Midbrain (tissue), 1 donor: ENCODE measurements around the gene CLDN14.

Source experiments
- DNase-seq: peaks from one replicate; lab custom pipeline; 2025; lab: John Stamatoyannopoulos, UW

Gene CLDN14

DNA sequence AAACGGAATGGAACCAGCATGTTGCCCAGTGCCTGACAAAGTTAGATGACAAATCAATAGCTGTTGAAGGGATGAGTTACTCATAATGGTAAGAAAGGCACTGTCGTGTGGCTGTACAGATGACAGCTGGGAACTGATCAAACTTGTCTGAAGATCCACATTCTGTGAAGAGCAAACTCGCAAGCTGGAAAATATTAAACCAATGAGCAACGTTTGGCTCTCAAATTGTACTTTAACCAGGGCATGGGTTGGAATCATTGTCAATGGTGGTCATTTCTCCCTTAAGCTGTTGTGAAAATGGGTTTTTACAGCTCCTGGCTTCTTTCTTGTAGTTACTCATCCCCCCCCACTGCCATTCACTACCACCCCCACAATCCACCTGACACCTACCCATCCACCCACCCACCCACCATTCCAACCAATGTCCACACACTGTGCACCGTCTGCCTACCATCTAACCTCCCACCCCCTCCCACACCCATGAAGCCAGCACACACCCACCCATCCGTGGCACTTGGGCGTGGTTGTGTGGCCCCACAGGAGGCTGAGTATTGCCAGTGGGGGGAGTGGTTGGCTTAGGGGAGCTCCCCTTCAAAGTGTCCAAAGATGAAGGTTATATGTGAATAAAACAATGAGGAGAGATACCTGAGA lies 46.7 kb downstream of the CLDN14 start:
- no peak for DNase-seq

DNA sequence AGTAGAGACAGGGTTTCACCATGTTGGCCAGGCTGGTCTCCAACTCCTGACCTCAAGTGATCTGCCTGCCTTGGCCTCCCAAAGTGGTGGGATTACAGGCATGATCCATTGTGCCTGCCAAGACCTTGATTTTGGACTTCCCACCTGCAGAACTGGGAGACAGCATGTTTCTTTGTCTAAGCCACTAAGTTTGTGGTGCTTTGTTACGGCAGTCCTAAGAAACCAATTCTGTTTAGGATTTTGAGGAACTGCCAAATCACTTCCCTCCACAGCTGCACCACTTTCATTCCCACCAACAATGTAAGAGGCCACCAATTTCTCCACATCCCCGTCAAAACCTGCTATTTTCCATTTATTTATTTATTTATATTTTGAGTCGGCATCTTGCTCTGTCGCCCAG lies 48.7 kb downstream of the CLDN14 start:
- DNase-seq, result no peak

- no peak for DNase-seq
Observed at GRCh38 chr21:36430841-36431240, 49.1 kb downstream of the CLDN14 start.

DNA sequence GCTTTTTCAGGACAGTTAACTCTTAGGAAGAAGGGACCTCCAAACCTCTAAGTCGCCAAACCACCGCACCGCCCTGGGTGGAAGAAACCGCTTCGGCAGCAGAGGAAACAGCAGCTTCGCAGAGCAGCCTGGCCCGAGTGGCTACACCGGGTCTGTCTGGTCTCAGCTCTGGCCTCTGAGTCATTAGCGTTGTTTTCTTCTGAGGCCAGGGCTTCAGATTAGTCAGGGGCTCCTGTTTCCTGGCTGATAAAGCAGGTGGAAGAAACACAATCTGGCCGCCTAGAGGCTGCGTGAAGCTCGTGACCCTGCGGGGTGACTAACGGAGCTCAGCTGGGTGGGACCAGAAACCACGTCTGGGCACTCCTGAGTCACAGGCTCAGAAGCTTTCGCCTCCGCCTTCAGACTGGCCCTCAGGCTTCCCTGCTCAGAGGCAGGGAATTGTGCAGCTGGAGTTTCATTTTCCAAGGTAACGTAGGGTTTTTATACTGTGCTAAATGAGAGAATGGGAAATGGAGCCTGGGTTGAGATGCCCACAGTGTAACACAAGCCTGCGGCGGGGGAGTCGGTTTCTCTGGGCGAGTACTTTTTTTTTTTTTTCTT lies 49.9 kb downstream of the CLDN14 start:
- no peak for DNase-seq

DNA sequence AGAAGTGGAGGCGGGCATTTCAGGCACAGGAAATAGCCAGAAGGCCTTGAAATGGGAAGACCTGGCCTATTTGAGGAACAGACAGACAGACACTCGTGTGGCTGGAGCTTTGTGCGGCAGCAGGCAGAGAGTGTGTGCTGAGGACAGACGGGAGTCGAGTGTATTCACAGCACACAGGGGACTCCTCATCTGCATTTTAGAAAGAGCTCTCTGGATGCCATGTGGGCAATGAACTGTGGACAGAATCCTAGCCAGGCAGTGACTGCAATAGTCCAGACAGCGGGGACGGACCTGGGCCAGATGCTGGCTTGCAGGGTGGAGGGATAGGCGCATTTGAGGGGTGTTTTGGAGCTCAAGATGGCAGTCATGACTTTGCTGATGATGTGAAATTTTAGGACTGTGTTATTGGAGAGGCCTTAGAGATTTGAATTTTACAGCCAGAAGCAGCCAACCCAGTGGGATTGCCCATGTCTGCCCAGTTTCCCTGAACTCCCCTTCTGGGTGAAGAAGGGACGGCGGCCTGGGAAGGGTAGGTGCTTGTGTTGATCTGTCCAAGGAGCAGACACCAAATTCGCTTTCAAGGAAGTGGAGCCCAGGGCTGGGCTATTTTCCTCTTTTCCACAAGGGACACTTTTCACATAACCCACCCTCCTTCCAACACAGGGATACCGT lies 51.0 kb downstream of the CLDN14 start:
- DNase-seq, result no peak

- DNase-seq, result no peak
Observed at GRCh38 chr21:36427502-36427901, 52.4 kb downstream of the CLDN14 start.

- DNase-seq, result no peak
Observed at GRCh38 chr21:36425286-36425685, 54.6 kb downstream of the CLDN14 start.

DNA sequence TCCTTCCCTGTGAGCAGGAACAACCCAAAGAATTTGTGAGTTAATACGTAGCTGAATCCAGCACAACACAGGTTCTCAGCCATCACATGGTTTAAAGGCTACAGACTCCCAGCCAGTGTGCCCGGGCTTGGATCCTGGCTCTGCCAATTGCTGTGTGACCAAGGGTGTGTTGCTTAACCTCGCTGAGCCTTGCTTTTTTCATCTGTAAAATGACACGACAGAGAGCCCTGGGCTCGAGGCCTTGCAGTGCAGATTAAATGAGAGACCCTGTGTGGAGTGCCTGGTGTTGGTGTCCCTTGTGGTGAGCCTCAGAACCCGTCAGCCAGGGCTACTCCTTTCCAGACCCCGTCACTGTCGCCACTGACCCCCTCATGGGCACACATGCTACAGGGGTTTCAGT lies 55.3 kb downstream of the CLDN14 start:
- DNase-seq, result no peak

- DNase-seq, result no peak
Observed at GRCh38 chr21:36423771-36424433, 56.0 kb downstream of the CLDN14 start.

- DNase-seq, result no peak
Observed at GRCh38 chr21:36422279-36423098, 57.4 kb downstream of the CLDN14 start.

DNA sequence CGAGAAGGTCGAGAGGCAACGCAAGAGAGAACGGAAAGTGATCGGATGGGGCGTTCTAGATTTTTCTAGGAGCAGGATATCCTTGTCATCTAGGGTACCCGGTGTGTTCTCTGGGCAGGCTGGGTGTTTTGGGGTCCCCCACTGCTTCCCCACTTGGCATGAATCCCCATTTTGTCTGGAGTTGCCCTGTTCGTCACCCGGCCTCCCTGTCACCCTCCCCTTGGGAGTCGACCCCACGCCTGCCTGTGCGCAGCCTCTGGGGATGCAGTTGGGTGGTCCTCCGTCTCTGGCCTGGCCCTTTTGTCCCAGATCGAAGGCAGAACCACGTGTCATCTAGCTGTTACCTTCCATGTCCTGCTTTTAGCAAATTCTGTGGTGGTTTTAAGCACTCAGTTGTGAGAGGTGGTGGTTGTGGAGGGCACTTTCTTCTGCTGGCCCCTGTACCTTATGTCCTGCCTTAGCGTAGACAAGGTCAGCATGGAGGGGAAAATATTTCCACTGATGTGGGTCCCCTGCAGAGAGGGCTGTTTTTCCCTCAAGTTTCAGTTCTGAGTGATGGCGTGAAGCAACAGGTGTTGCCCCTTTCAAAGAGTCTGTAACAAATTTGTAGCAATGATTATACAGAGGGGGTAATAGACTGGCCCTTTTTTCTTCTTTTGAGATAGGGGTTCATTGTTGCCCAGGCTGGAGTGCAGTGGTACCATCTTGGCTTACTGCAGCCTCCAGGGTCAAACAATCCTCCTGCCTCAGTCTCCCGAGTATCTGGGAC lies 59.2 kb downstream of the CLDN14 start:
- DNase-seq, result no peak

- DNase-seq, result peak; percentile 44
Observed at GRCh38 chr21:36419996-36420395, 59.9 kb downstream of the CLDN14 start.

DNA sequence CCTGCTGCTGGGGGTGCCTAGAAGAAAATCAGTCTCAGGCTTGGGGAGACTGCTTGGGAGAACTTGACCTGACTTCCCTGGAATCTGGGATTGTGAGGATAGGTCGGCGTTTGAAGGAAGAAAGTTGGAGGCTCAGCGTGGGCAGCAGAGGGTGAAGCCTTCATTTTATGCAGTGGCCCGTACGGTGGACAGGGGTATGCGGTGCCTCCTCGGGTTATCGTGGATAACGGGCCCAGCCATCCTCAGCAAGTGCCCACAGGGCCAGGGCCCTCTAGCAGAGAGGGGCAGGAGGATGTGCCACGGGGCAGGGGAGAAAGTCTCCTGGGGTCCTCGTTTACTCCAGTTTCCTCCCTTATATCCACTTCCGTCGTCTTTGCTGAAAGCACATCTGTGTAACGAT lies 60.7 kb downstream of the CLDN14 start:
- no peak for DNase-seq

DNA sequence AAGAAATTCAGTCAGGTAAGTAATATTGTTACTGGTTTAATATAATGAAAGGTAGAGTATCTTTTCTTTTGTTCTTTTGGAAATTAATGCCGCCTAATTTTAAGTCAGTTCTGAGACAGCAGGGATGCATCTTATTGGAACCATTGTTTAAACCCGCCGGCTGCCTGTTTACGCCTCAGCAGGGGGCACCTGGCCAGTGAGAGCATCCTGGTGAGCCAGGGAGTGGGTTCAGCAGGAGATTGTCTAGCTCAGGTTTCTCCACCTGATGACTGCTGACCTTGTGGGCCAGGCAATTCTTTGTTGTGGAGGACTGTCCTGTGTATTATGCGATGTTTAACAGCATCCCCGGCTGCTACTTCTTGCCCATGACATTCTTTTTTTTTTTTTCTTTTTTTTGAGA lies 64.5 kb downstream of the CLDN14 start:
- no peak for DNase-seq

GRCh38 chr21:36412916-36413315 lies 67.0 kb downstream of the CLDN14 start:
- no peak for DNase-seq

DNA sequence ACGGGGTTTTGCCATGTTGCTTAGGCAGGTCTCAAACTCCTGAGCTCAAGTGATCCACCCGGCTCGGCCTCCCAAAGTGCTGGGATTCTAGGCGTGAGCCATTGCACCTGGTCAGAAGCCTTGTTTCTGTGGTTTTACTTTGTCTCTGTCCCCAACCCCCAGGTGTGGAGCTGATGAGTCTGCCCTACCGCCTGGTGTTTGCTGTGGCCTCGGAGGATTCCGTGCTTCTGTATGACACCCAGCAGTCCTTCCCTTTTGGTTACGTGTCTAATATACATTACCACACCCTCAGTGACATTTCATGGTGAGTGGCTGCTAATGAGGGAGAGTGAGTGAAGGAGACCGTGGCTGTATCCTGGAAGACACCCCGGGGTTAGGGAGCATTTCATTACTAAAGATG lies 68.6 kb downstream of the CLDN14 start:
- no peak for DNase-seq
